H1 (cell line): ENCODE results near the gene RUSC2. TPM values are rescaled to one million over a fixed set of nuclear protein-coding genes. Genes with fewer than 3 reads are reported as not detected.

ENCODE experiments used
- CTCF ChIA-PET: fragments of 300-600 bp; sonication (Branson Sonifier 250); formaldehyde crosslinking; loops from one replicate; lab custom pipeline; 2021; ENCODE audit not compliant: partially characterized antibody; lab: Charles Lee
- POLR2A ChIA-PET: fragments of 300-600 bp; sonication (Branson Sonifier 250); formaldehyde crosslinking; loops from one replicate; lab custom pipeline; 2021; ENCODE audit warnings: inconsistent platforms; ENCODE audit not compliant: partially characterized antibody; lab: Charles Lee
- DNase-seq, 2 experiments: peaks; one replicate each; pipeline versions ENCODE4 v3.0.0 to v3.0.0-alpha.2; 2010 to 2022; ENCODE audit warnings: low spot score in 2 of 2, low read depth in 1 of 2, mixed read lengths in 1 of 2
- FAIRE-seq: peaks from 2 replicates; lab custom pipeline; 2011; peaks lifted over from hg19 to GRCh38; lab: Jason Lieb, UNC
- H2AFZ ChIP-seq: 2 replicates; pipeline ENCODE4 v1.8.1; 2012; ENCODE audit warnings: low read length, inconsistent platforms
- H2AK5ac ChIP-seq: 2 replicates; pipeline ENCODE4 v1.6.1; 2013; ENCODE audit warnings: low read depth, low read length
- H2BK120ac ChIP-seq: replicated peaks from 2 replicates; pipeline ENCODE3; 2013; ENCODE audit warnings: low read depth, low read length, inconsistent platforms
- H2BK12ac ChIP-seq: 2 replicates; pipeline ENCODE4 v1.6.1; 2013; ENCODE audit warnings: low read depth, low read length
- H2BK15ac ChIP-seq: 2 replicates; pipeline ENCODE4 v1.6.1; 2013; ENCODE audit warnings: low read length
- H2BK20ac ChIP-seq: 2 replicates; pipeline ENCODE4 v1.6.1; 2013; ENCODE audit warnings: low read length
- H2BK5ac ChIP-seq: 2 replicates; pipeline ENCODE4 v1.6.1; 2013; ENCODE audit warnings: low read depth, low read length
- H3K14ac ChIP-seq: 2 replicates; pipeline ENCODE4 v1.6.1; 2013; ENCODE audit warnings: inconsistent platforms; ENCODE audit not compliant: insufficient read length
- H3K18ac ChIP-seq: 2 replicates; pipeline ENCODE4 v1.6.1; 2013; ENCODE audit warnings: low read length; ENCODE audit errors: extremely low read depth
- H3K23ac ChIP-seq: 2 replicates; pipeline ENCODE4 v1.6.1; 2013; ENCODE audit warnings: inconsistent platforms; ENCODE audit not compliant: insufficient read length
- H3K23me2 ChIP-seq: 2 replicates; pipeline ENCODE4 v1.6.1; 2013; ENCODE audit warnings: low read depth, low read length
- H3K27ac ChIP-seq: 2 replicates; pipeline ENCODE4 v1.6.1; 2011; ENCODE audit warnings: low read depth, low read length, inconsistent platforms
- H3K27me3 ChIP-seq, 4 experiments: replicated peaks in 1 of 4; 1 replicate in 1 of 4; 2 replicates in 3 of 4; pipeline versions ENCODE4 v1.6.1 to v1.8.1; 2011 to 2013; ENCODE audit warnings: low read length in 3 of 4, mild to moderate bottlenecking in 3 of 4, inconsistent platforms in 2 of 4, mixed read lengths in 2 of 4, moderate library complexity in 1 of 4; ENCODE audit not compliant: control insufficient read depth in 3 of 4, insufficient read depth in 3 of 4; ENCODE audit errors: extremely low read depth in 1 of 4
- H3K36me3 ChIP-seq, 4 experiments: 2 replicates each; pipeline versions ENCODE4 v1.6.1 to v1.8.1; 2011 to 2013; ENCODE audit warnings: mild to moderate bottlenecking in 4 of 4, low read length in 3 of 4, moderate library complexity in 2 of 4, control low read depth in 1 of 4, inconsistent platforms in 1 of 4; ENCODE audit not compliant: insufficient read depth in 4 of 4, control insufficient read depth in 2 of 4
- H3K4ac ChIP-seq: replicated peaks from 2 replicates; pipeline ENCODE3; 2013; ENCODE audit warnings: low read length, low read depth, mixed read lengths, inconsistent platforms; ENCODE audit not compliant: insufficient read length
- H3K4me1 ChIP-seq, 4 experiments: replicated peaks in 1 of 4; 1 replicate in 1 of 4; 2 replicates in 3 of 4; pipeline versions ENCODE4 v1.6.1 to v1.8.1; 2011 to 2013; ENCODE audit warnings: low read length in 3 of 4, inconsistent platforms in 2 of 4, mixed read lengths in 1 of 4; ENCODE audit not compliant: insufficient read depth in 4 of 4, control insufficient read depth in 3 of 4
- H3K4me2 ChIP-seq, 2 experiments: 2 replicates each; pipeline versions ENCODE4 v1.6.1 to v1.8.1; 2011 to 2013; ENCODE audit warnings: low read depth in 2 of 2, low read length in 2 of 2, control low read depth in 1 of 2, inconsistent platforms in 1 of 2, mild to moderate bottlenecking in 1 of 2; ENCODE audit not compliant: insufficient read depth in 1 of 2
- H3K4me3 ChIP-seq, 4 experiments: fragments of 200-600, 300-600 bp in 1 of 4; sonication (generic), shearing (Covaris generic), sonication (Bioruptor Twin) in 1 of 4; 2 replicates each; pipeline versions ENCODE4 v1.5.1 to v1.8.1; 2011 to 2016; ENCODE audit warnings: low read length in 4 of 4, low read depth in 3 of 4, control low read depth in 2 of 4, inconsistent platforms in 2 of 4, mild to moderate bottlenecking in 2 of 4, mixed read lengths in 1 of 4, moderate library complexity in 1 of 4; ENCODE audit not compliant: insufficient read depth in 2 of 4; ENCODE audit errors: extremely low read depth in 1 of 4
- H3K56ac ChIP-seq: replicated peaks from 2 replicates; pipeline ENCODE3; 2013; ENCODE audit warnings: low read depth, mild to moderate bottlenecking, mixed read lengths, low read length, inconsistent platforms; ENCODE audit not compliant: insufficient read length
- H3K79me1 ChIP-seq: 2 replicates; pipeline ENCODE4 v1.6.1; 2013; ENCODE audit warnings: low read depth, low read length, control low read depth
- H3K79me2 ChIP-seq, 2 experiments: 2 replicates each; pipeline versions ENCODE4 v1.6.1 to v1.8.1; 2012 to 2013; ENCODE audit warnings: low read length in 2 of 2, mild to moderate bottlenecking in 2 of 2, inconsistent platforms in 1 of 2; ENCODE audit not compliant: insufficient read depth in 2 of 2, control insufficient read depth in 1 of 2
- H3K9ac ChIP-seq, 4 experiments: replicated peaks in 1 of 4; 1 replicate in 1 of 4; 2 replicates in 3 of 4; pipeline versions ENCODE4 v1.6.1 to v1.8.1; 2011 to 2013; ENCODE audit warnings: low read depth in 3 of 4, low read length in 3 of 4, control low read depth in 2 of 4, mild to moderate bottlenecking in 2 of 4, moderate library complexity in 2 of 4, inconsistent platforms in 1 of 4; ENCODE audit errors: extremely low read depth in 1 of 4
- H3K9me3 ChIP-seq, 2 experiments: 2 replicates each; pipeline versions ENCODE4 v1.6.1 to v1.8.1; 2012 to 2013; ENCODE audit warnings: mild to moderate bottlenecking in 2 of 2, moderate library complexity in 2 of 2, control low read depth in 1 of 2, inconsistent platforms in 1 of 2, low read depth in 1 of 2, low read length in 1 of 2, mixed read lengths in 1 of 2; ENCODE audit not compliant: insufficient read depth in 2 of 2
- H4K20me1 ChIP-seq, 2 experiments: replicated peaks in 1 of 2; 2 replicates each; pipeline versions ENCODE3 to v1.8.1; 2011 to 2013; ENCODE audit warnings: inconsistent platforms in 2 of 2, low read length in 2 of 2, mild to moderate bottlenecking in 1 of 2; ENCODE audit not compliant: insufficient read depth in 2 of 2, control insufficient read depth in 1 of 2
- H4K5ac ChIP-seq: 2 replicates; pipeline ENCODE4 v1.6.1; 2013; ENCODE audit warnings: low read length, low read depth, mixed read lengths, inconsistent platforms; ENCODE audit not compliant: insufficient read length
- H4K8ac ChIP-seq: 2 replicates; pipeline ENCODE4 v1.8.0; 2013; ENCODE audit warnings: mild to moderate bottlenecking, moderate library complexity, low read length, inconsistent platforms; ENCODE audit not compliant: insufficient read depth; ENCODE audit errors: extremely low read depth
- H4K91ac ChIP-seq: replicated peaks from 2 replicates; pipeline ENCODE3; 2013; ENCODE audit warnings: low read length, mixed read lengths, inconsistent platforms; ENCODE audit not compliant: insufficient read length
- CHD2 ChIP-seq: IDR thresholded peaks from 2 replicates; pipeline ENCODE4 v1.6.1; 2012; ENCODE audit warnings: low read length, improper control_type of control experiment
- CTCF ChIP-seq, 3 experiments: IDR thresholded peaks; 1 replicate in 2 of 3; 2 replicates in 1 of 3; pipeline versions ENCODE4 v1.5.1 to v1.6.1; 2011; ENCODE audit warnings: low read length in 3 of 3, mild to moderate bottlenecking in 3 of 3, inconsistent platforms in 2 of 3, low read depth in 1 of 3, moderate library complexity in 1 of 3; ENCODE audit not compliant: insufficient read depth in 1 of 3; ENCODE audit errors: control extremely low read depth in 1 of 3
- EP300 ChIP-seq, 2 experiments: IDR thresholded peaks; 1 replicate in 1 of 2; 2 replicates in 1 of 2; pipeline ENCODE4 v1.6.1; 2011 to 2012; ENCODE audit warnings: low read depth in 2 of 2, low read length in 2 of 2, mild to moderate bottlenecking in 2 of 2, borderline replicate concordance in 1 of 2, inconsistent platforms in 1 of 2, moderate library complexity in 1 of 2
- KDM4A ChIP-seq: IDR thresholded peaks from one replicate; pipeline ENCODE4 v1.7.1; 2012; ENCODE audit warnings: low read depth, mild to moderate bottlenecking, moderate library complexity, low read length, inconsistent platforms; ENCODE audit not compliant: severe bottlenecking
- POU5F1 ChIP-seq: IDR thresholded peaks from 2 replicates; pipeline ENCODE4 v1.6.1; 2011; ENCODE audit warnings: low read depth, mild to moderate bottlenecking, low read length, moderate library complexity
- TCF12 ChIP-seq: IDR thresholded peaks from 2 replicates; pipeline ENCODE4 v1.6.1; 2011; ENCODE audit warnings: low read depth, mild to moderate bottlenecking, low read length
- YY1 ChIP-seq: IDR thresholded peaks from 2 replicates; pipeline ENCODE4 v1.6.1; 2011; ENCODE audit warnings: low read depth, mild to moderate bottlenecking, low read length
- whole genome bisulfite sequencing, 2 experiments: shearing (Covaris generic) in 1 of 2; methylation state at CpG; one replicate each; pipeline versions ENCODE4 v1.1.6 to v1.1.7; 2013 to 2015; ENCODE audit warnings: low lambda C conversion rate in 2 of 2, mixed read lengths in 2 of 2, inconsistent platforms in 1 of 2, low coverage in 1 of 2, missing lambda C conversion rate in 1 of 2; ENCODE audit not compliant: insufficient replicate concordance in 2 of 2, insufficient coverage in 1 of 2, insufficient read length in 1 of 2; ENCODE audit errors: extremely low coverage in 1 of 2, missing lambda C conversion rate in 1 of 2; 5-methylcytosine and 5-hydroxymethylcytosine counted together
- polyA plus RNA-seq, 7 experiments: library from polyadenylated mRNA; depleted of rRNA in 3 of 7; stranded (reverse) in 5 of 7; unstranded in 2 of 7; fragments of >200 nt in 5 of 7; fragments of 200-250 nt in 2 of 7; gene quantifications; 1 replicate in 5 of 7; 2 replicates in 1 of 7; 4 replicates in 1 of 7; pipeline versions ENCODE4 v1.2.1 to v1.2.3, GENCODE V29; 2011 to 2013; ENCODE audit warnings: missing spikeins in 2 of 7, mixed read lengths in 2 of 7
- total RNA-seq: library from RNA; stranded (reverse); fragmentation: NEBNext Ultra II Directional; extraction: Animal tissue kit (Norgen Biotek cat#: 25700); gene quantifications from 2 replicates; pipeline ENCODE4 v1.2.1, GENCODE V29; 2021
- TF ChIP-seq, protein P1 (sequence below): IDR thresholded peaks from 2 replicates; pipeline ENCODE4 v1.6.1; 2012; ENCODE audit warnings: low read length, inconsistent platforms

Gene RUSC2
- total and polyA plus RNA-seq, 2 of the 8 experiments (the other 6 are each of a cell fraction or from before 2014, with no cell fraction given): 4.2 to 7.9 TPM

- no peak overlapping the region for H3K14ac ChIP-seq
- H2AFZ ChIP-seq: no peak overlapping the region
- H3K18ac ChIP-seq: no peak overlapping the region
- no peak overlapping the region for H2BK15ac ChIP-seq
- no peak overlapping the region for H3K4me2 ChIP-seq
- TF ChIP-seq TCF12: no peak
- TF ChIP-seq, protein P1, sequence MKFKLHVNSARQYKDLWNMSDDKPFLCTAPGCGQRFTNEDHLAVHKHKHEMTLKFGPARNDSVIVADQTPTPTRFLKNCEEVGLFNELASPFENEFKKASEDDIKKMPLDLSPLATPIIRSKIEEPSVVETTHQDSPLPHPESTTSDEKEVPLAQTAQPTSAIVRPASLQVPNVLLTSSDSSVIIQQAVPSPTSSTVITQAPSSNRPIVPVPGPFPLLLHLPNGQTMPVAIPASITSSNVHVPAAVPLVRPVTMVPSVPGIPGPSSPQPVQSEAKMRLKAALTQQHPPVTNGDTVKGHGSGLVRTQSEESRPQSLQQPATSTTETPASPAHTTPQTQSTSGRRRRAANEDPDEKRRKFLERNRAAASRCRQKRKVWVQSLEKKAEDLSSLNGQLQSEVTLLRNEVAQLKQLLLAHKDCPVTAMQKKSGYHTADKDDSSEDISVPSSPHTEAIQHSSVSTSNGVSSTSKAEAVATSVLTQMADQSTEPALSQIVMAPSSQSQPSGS: no peak
- TF ChIP-seq EP300 (IDR thresholded peaks at IDR 0.05; ENCODE audit: borderline replicate concordance in 1 of 2, low read depth in 2 of 2, low read length in 2 of 2): no peak
- TF ChIP-seq CHD2: no peak
- TF ChIP-seq YY1: no peak
- no peak for TF ChIP-seq CTCF (IDR thresholded peaks at IDR 0.05; ENCODE audit: control extremely low read depth in 1 of 3, insufficient read depth in 1 of 3, low read depth in 1 of 3, low read length in 3 of 3)
- TF ChIP-seq POU5F1: no peak
- no peak for TF ChIP-seq KDM4A
- no peak overlapping the region for H3K4ac ChIP-seq
- H4K5ac ChIP-seq: no peak overlapping the region
- H3K36me3 ChIP-seq: no peaks in the 10 kb centered on the region
- H4K8ac ChIP-seq: no peak overlapping the region
- H3K4me3 ChIP-seq: no peak overlapping the region
- H3K23me2 ChIP-seq: no peaks in the 10 kb centered on the region
- H4K20me1 ChIP-seq: no peaks in the 10 kb centered on the region
- ChIA-PET POLR2A (interaction anchor here (0.7 to 2.9 kb wide), 6 partner anchors 9 to 211 kb away, joined by 3 to 24 read pairs (median 4); no protein-coding TSS in a partner anchor), CTCF (interaction anchor here (0.7 to 9.7 kb wide), 8 partner anchors 10 to 37 kb away, joined by 3 to 114 read pairs (median 4); partner anchors contain the start of gene RUSC2)
- FAIRE-seq (no peak), DNase-seq (no peak)
- H3K79me2 ChIP-seq: no peaks in the 10 kb centered on the region
- WGBS, 2 experiments: 47% methylated on average over 1 of the region's 1 CpG; no CpG with 5 or more reads in 1 of the 2 experiments
- H4K91ac ChIP-seq: no peak overlapping the region
- H3K56ac ChIP-seq: no peak overlapping the region
- no peak overlapping the region for H3K9ac ChIP-seq
- no peaks in the 10 kb centered on the region for H3K79me1 ChIP-seq
- no peak overlapping the region for H2BK5ac ChIP-seq
- H3K9me3 ChIP-seq: no peaks in the 10 kb centered on the region
- no peak overlapping the region for H2AK5ac ChIP-seq
- no peak overlapping the region for H2BK20ac ChIP-seq
- no peaks in the 10 kb centered on the region for H3K27me3 ChIP-seq
- peaks cover 0 to 26% (median 8%) of the 10 kb centered on the region in 4 experiments; a peak in 6 of 7 replicates for H3K4me1 ChIP-seq
- no peak overlapping the region for H2BK120ac ChIP-seq
- no peak overlapping the region for H2BK12ac ChIP-seq
- H3K23ac ChIP-seq: no peak overlapping the region
- no peak overlapping the region for H3K27ac ChIP-seq
Measured at GRCh38 chr9:35516479-35516878, 26.6 kb downstream of the RUSC2 start.
